GM13977 (cell line): ENCODE measurements around the gene NCAM1.

Source experiments
- DNase-seq: peaks from one replicate; pipeline ENCODE4 v3.0.0; 2012; ENCODE audit warnings: low spot score
- CTCF ChIP-seq: IDR thresholded peaks from 2 replicates; pipeline ENCODE4 v1.5.1; 2012; ENCODE audit warnings: mild to moderate bottlenecking, control low read depth; ENCODE audit not compliant: insufficient read depth; ENCODE audit errors: extremely low read depth, missing control alignments
- in situ Hi-C: fragments of 300-500 bp; cut with MboI; formaldehyde crosslinking; loops from one replicate; pipeline ENCODE4 v1.12.0; 2022; ENCODE audit warnings: low sequenced_read_pairs, low pct_unique_long_range_greater_than_20kb, mixed read lengths, inconsistent platforms; ENCODE audit not compliant: unreplicated experiment

The NCAM1 gene

DNA sequence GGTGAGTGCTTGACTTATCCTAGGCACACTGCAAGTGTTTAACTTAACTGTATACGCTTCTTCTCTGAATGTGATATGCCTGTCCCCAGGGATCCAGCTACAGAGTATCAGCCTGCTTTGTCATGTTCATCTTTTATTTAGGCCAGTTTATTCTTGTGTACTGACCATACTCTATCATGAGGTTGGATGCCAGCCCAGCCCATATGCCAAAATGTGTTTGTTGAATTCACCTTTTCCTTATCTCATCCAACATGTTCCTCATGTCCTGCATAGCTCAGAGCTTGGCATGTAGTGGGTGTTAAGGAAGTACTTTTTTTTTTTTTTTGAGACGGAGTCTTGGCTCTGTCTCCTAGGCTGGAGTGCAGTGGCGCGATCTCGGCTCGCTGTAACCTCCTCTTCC lies 116.2 kb downstream of the NCAM1 start:
- TF ChIP-seq CTCF: no peak
- DNase-seq: no peak
- in situ Hi-C loops: no loop called here

GRCh38 chr11:113082341-113082955 lies 121.2 kb downstream of the NCAM1 start:
- TF ChIP-seq CTCF: no peak
- DNase-seq: no peak
- in situ Hi-C loops: no loop called here

- in situ Hi-C loops: no loop called here
- TF ChIP-seq CTCF: no peak
- DNase-seq: no peak
Measured at GRCh38 chr11:113083571-113083970, 122.4 kb downstream of the NCAM1 start.

DNA sequence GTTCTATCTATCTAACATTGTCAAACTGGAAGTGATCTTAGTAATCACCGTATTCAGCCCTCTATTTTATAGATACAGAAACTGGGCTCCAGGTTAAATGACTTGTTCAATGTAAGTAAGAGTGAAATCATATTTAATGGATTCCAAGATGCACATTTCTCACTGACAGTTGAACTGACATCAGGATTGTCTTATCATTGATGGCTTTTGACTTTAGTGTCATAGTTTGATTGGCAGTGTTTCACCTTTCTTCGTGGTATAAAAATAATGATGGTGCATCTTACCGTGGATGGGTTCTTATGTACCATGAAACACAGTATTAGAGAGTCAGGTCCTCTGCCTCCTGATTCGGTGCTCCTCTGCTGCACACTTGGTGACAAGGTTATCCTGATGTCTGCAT lies 123.1 kb downstream of the NCAM1 start:
- TF ChIP-seq CTCF: no peak
- in situ Hi-C loops: no loop called here
- no peak for DNase-seq

- TF ChIP-seq CTCF: no peak
- no peak for DNase-seq
- in situ Hi-C loops: no loop called here
Measured at GRCh38 chr11:113085446-113085845, 124.2 kb downstream of the NCAM1 start.

DNA sequence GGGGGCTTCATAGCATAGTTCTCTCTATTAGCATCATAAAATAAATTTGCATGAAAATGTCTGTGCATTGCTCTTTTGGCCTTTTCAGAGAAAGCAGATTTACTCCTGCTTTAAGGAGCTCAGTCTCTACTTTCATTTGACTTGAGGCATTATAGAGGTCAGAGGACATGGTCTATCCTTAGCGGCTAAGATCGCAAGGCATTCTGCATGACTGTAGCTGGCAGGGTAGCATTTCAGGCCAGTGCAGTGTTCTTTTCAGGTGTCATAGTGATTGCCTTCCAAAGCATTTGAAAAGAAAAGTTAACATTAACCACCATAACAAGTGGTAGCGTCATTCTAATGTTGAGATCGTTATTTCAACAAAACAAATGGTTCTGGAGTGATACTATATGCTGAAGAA lies 126.5 kb downstream of the NCAM1 start:
- TF ChIP-seq CTCF: no peak
- in situ Hi-C loops: no loop called here
- DNase-seq: no peak
